SK-N-SH (cell line): ENCODE measurements around the gene POLDIP3.

Source experiments
- ELF1 ChIP-seq: IDR thresholded peaks from 2 replicates; pipeline ENCODE4 v1.4.0; 2012
- EZH2phosphoT487 ChIP-seq: fragments of 200-600 bp; sonication (generic); IDR thresholded peaks from 2 replicates; pipeline ENCODE4 v1.6.1; 2017; ENCODE audit warnings: low read depth, mixed run types, mild to moderate bottlenecking, antibody characterized with exemption, moderate library complexity, borderline replicate concordance
- FOXM1 ChIP-seq: IDR thresholded peaks from 2 replicates; pipeline ENCODE4 v1.4.0; 2012; ENCODE audit warnings: low read depth, mild to moderate bottlenecking
- GABPA ChIP-seq: IDR thresholded peaks from 2 replicates; pipeline ENCODE4 v1.4.0; 2012; ENCODE audit warnings: low read depth, mild to moderate bottlenecking
- MXI1 ChIP-seq: IDR thresholded peaks from 2 replicates; pipeline ENCODE4 v1.6.1; 2012; ENCODE audit warnings: mild to moderate bottlenecking, low read depth, low read length, improper control_type of control experiment
- NFIC ChIP-seq: IDR thresholded peaks from 2 replicates; pipeline ENCODE4 v1.4.0; 2012; ENCODE audit warnings: borderline replicate concordance
- RAD21 ChIP-seq: IDR thresholded peaks from 2 replicates; pipeline ENCODE4 v1.6.1; 2012; ENCODE audit warnings: mild to moderate bottlenecking, low read length
- TCF12 ChIP-seq: IDR thresholded peaks from 2 replicates; pipeline ENCODE4 v1.4.0; 2012
- TF ChIP-seq, protein P1 (sequence below): fragments of 200-600 bp; sonication (generic); IDR thresholded peaks from 2 replicates; pipeline ENCODE4 v1.6.1; 2017; ENCODE audit warnings: antibody characterized with exemption, mild to moderate bottlenecking, moderate library complexity
- TF ChIP-seq, protein P2 (sequence below): fragments of 150-350 bp; IDR thresholded peaks from 2 replicates; pipeline ENCODE4 v1.6.1; 2016; ENCODE audit warnings: mild to moderate bottlenecking, low read depth, low read length
- TF ChIP-seq, protein P3 (sequence below): fragments of 150-350 bp; IDR thresholded peaks from 2 replicates; pipeline ENCODE4 v1.6.1; 2017; ENCODE audit warnings: antibody characterized with exemption, low read length, low read depth, borderline replicate concordance

DNA sequence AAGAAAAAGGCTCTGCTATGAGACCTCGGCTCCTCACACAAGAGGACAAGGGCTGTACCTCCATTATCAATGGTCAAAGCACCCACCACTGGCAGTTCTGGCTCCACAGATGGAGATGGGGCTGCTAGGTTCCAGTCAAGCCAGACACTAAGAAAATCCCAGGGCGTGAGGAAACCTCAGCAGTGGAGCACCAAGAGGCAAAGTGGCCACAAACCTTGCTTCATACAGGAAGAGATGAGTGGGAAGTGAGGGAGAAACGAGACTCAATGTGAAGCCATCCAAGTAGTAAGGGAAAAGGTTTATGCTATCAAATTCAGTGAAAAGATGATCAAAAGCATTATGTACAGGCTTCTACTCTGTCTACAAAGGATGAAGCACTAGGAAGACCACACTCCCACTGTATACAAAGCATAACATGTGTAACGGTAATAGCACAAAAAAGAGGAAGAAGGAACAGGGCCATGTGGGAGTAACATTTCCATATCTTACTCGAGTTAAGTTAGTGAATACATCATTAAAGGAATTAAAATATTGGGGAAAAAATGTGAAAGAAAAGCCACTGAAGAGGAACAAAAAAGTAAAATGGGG, 27.0 kb downstream of the POLDIP3 start:
- TF ChIP-seq TCF12 (no peak), NFIC (no peak), EZH2phosphoT487 (no peak), RAD21 (no peak), FOXM1 (no peak), MXI1 (no peak), GABPA (no peak), ELF1 (no peak)
- TF ChIP-seq, protein P1, sequence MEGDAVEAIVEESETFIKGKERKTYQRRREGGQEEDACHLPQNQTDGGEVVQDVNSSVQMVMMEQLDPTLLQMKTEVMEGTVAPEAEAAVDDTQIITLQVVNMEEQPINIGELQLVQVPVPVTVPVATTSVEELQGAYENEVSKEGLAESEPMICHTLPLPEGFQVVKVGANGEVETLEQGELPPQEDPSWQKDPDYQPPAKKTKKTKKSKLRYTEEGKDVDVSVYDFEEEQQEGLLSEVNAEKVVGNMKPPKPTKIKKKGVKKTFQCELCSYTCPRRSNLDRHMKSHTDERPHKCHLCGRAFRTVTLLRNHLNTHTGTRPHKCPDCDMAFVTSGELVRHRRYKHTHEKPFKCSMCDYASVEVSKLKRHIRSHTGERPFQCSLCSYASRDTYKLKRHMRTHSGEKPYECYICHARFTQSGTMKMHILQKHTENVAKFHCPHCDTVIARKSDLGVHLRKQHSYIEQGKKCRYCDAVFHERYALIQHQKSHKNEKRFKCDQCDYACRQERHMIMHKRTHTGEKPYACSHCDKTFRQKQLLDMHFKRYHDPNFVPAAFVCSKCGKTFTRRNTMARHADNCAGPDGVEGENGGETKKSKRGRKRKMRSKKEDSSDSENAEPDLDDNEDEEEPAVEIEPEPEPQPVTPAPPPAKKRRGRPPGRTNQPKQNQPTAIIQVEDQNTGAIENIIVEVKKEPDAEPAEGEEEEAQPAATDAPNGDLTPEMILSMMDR = no peak
- TF ChIP-seq, protein P2, sequence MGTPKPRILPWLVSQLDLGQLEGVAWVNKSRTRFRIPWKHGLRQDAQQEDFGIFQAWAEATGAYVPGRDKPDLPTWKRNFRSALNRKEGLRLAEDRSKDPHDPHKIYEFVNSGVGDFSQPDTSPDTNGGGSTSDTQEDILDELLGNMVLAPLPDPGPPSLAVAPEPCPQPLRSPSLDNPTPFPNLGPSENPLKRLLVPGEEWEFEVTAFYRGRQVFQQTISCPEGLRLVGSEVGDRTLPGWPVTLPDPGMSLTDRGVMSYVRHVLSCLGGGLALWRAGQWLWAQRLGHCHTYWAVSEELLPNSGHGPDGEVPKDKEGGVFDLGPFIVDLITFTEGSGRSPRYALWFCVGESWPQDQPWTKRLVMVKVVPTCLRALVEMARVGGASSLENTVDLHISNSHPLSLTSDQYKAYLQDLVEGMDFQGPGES = no peak
- TF ChIP-seq, protein P3, sequence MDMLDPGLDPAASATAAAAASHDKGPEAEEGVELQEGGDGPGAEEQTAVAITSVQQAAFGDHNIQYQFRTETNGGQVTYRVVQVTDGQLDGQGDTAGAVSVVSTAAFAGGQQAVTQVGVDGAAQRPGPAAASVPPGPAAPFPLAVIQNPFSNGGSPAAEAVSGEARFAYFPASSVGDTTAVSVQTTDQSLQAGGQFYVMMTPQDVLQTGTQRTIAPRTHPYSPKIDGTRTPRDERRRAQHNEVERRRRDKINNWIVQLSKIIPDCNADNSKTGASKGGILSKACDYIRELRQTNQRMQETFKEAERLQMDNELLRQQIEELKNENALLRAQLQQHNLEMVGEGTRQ = no peak
